Activated gamma-delta T cell treated with anti-CD3 and anti-CD28 coated beads, Interleukin-2, amount 50 U/mL, for 16 hours (primary cell): ENCODE results near the gene CFAP54.
"Not testable (repeated sequence)": the region's sequence is repeated elsewhere in the genome, so short reads cannot be mapped to it uniquely, and the experiment has no call there.

ENCODE experiments used
- DNase-seq: peaks from one replicate; pipeline ENCODE4 v3.0.0-alpha.2; 2020; ENCODE audit warnings: low read depth

Gene CFAP54

DNA sequence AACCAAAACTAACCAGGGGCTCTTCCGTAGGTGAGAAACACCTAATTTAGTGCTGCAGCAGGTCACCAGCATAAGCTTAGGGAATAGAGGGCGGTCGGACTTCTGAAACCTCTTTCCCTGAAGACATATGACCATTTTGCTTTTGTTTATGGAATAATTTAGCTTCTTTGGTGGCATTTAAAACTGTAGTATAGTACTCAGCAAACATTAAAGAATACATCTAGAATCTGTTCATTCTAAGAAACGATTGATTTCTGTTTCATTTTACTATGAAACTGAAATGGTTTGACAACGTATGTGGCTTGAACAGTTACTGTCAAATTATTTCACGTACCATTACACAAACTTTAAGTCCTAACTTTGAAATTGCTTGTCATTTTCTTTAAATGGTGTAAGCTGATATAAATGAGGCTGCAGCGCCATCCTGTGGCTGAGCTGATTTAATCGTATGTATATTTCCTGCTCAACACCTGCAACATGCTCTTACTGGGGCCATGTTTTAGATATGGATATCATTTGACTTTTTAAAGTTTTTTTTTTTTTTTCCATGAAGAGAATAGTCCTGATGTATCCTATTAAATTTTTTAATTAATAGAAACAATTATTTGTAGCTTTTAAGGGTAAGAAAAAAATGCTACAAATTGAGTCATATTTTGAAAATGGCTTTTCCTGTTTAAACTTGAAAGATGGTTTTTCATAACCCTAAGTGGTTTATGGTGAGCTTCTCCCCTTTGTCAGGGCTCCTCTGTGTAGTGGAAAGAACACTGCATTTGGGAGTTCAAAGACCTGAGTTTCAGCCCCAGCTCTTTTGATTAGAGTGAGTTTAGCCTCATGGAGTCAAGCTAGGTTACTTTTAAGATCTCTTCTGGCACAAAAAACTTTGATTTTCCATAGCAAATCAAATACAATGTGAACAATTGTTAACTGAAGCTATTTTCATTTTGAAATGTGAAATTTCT is 27.4 kb downstream of the CFAP54 start:
- peak; percentile 76 for DNase-seq

DNA sequence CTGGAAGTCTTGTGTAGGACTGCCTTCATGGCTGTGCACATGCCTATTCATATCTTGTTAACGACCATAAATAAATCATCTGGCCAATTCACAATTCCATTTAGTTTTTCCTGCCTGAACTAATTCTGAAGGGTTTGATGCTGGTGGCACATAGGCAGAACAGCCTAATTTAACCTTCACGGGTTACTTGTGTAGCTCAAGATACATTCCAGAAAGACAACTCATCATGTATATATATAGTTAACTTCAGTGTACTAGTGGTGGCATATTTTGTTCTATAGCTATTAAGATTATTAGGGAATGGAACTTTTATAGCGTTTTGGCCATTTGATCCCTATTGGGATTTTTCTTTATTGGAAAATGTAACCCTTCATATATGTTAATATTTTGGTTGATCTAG is 31.4 kb downstream of the CFAP54 start:
- DNase-seq, result no peak

DNA sequence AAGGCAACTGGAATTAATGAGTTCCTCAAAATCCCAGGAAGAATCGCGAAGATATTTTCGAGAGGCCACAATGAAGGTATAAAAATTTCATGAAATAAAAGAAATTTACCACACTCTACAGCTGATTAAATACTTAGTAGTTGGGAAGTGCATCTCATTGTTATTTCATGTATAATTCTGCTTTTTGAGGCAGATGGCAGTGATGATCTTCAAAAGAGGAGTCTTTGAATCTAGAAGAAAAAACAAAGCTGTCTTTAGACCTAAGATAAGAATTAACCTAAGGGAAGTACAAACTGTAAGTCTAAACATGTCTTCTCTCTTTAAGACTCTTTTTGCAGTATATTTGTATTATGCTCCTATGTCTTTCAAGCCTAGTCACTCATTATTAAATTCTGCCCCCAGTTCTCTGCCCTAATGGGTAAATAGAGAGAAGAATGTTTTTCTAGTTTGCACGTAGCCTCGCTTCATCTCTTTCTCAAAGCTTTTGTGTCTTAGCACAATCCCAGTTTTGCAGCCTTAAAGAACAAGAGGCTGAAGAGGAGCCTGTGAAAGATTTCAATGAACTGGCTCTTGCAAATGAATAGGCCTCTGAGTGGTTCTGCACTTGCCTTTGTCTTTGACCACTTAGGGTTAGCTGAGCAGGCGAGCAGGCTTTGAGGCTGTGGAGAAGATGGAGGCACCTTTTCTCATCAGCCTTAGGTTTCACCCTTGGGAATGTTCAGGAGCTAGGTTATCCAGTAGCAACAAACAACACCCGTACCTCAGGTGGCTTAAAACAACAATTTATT is 32.7 kb downstream of the CFAP54 start:
- no peak for DNase-seq

DNA sequence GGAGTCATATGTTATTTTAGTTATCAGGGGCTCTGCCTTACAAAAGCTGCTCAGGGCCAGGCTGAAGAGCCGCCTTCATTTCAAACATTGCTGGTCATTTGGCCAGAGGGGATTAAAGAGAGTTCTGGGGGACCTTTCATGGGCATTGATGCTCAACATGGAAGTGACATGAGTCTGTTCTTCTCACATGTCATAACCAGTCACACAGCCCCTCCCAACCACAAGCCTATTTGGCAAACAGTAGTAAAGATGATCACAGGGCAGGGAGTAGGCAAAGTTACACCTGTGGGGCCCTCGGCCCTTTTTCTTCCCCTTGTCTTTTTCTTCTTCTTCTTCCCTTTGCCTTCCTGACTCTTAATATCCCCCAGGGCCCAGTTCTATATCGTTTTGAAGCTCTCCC is 33.3 kb downstream of the CFAP54 start:
- no peak for DNase-seq

- no peak for DNase-seq
Observed at GRCh38 chr12:96526110-96526509, 36.7 kb downstream of the CFAP54 start.

- no peak for DNase-seq
Observed at GRCh38 chr12:96529912-96530311, 40.5 kb downstream of the CFAP54 start.

- DNase-seq, result no peak
Observed at GRCh38 chr12:96534339-96534738, 45.0 kb downstream of the CFAP54 start.

DNA sequence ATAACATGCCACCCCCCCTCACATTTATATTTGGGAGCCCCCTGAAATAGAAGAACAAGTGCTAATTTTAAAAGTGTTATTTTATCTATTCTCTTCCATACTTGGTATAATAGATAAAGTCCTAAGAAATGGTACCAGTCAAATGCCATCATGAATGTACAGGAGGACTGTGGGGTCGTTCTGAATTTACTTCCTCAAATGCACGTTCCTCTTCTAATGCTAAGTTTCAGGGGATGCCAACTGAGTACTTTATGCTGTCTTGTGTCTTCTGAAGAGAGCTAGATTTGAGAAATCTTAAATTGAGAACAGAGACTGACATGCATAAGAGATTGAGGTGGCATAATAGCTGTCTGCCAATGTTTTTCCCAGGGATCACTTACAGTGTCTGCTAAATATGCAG is 59.0 kb downstream of the CFAP54 start:
- no peak for DNase-seq

GRCh38 chr12:96549341-96549740 is 60.0 kb downstream of the CFAP54 start:
- DNase-seq, result no peak

DNA sequence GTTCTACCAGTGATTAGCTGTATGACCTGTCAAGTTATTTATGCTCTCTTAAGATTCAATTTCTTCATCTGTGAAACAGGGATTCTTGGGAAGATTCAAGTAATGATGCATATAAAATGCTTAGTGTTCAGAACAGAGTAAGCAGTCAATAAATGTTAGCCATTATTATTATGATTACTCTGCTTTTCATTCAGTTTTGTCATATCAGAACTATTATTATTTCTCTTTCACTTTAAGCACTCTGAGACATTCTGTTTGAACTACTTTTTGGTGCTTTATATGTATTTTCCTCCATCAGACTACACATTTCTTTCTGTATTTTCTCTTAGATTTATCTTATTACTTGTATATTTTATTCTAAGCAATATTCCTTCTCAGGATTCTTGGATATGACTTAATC is 81.2 kb downstream of the CFAP54 start:
- no peak for DNase-seq

GRCh38 chr12:96571101-96571862 is 81.9 kb downstream of the CFAP54 start:
- no peak for DNase-seq

DNA sequence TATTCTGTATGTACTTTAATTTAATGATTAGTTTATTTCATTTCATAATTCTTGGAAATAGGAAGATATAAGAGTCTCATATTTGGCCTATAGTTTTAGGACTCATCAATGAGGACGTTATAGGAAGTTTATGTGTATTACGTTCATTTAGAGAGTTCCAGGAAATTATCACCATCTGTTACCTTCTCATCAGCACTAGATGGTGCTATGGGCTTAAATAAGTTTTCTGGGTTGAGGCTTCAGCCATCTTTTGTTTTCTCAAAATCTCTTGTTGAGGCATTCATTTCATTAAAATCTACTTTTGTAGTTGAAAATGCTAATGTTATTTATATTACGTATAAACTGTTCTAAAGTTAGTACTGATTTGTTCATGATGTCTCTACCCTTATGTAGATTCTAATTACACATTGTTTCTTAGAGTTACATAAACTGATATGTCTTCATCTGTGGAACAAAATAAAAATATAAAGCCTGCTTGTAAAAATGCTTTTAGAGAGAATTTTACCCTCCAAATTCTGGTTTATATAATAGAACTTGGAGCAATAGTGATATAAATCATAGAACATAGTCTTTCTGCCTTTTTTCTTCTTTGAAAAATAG is 89.2 kb downstream of the CFAP54 start:
- DNase-seq, result no peak

- DNase-seq, result no peak
Observed at GRCh38 chr12:96585977-96586376, 96.6 kb downstream of the CFAP54 start.

- DNase-seq, result no peak
Observed at GRCh38 chr12:96587691-96588090, 98.3 kb downstream of the CFAP54 start.

DNA sequence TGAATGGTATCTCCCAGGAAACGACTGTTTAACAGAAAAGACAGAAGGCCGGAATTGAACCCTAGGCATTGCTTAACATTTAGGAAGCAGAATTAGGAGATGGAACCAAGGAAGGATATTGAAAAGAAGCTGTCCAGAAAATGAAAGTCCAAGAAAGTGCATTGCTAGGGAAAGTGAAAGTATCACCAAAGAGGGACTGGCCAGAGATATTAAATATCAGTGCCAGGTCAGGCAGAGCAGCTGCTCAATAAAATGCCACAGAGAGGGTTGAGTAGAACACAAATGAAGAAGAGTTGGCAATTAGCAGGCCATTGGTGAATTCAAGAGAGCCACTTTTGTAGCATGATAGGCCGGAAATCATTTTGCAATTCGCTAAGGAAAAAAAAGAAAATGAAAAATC is 101.6 kb downstream of the CFAP54 start:
- no peak for DNase-seq

- not testable (repeated sequence) for DNase-seq
Observed at GRCh38 chr12:96604374-96604773, 115.0 kb downstream of the CFAP54 start.

DNA sequence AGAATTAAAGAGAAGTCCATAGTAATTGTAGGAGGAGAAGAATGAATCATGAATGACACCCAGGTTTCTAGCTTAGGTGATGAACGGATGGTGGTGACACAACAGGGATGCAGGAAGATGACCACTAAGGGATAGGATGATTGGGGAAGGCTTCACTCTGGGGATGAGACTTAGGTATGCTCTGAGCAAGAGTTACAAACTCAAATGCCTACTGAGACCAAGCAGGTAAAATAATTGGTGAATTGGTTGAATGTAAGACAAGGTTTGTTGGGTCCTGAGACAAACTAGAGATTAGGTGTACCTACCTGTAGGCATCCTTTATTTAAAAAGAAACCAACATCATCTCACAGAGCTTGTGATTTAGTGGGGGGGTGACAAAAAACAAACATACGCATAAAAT is 116.3 kb downstream of the CFAP54 start:
- no peak for DNase-seq

DNA sequence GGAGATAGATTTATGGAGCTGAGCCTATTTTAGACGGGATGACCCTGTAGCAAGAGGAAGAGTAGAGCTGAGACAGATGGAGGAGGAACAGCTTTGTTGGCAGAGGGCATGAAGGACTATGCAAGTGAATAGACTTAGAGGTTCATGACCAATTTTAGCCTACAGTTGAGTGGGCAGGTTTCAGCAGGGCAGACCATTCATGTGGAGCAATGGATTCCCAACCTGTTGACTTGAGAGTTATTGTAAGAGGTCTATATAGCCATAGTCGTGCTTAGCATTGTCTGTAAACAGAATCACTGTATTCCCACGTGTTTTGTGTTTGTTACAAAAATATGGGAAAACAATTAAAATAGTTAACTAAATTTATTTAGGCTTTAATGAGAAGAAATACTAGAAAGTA is 116.8 kb downstream of the CFAP54 start:
- DNase-seq, result no peak

- no peak for DNase-seq
Observed at GRCh38 chr12:96606644-96607043, 117.3 kb downstream of the CFAP54 start.

GRCh38 chr12:96617178-96617577 is 127.8 kb downstream of the CFAP54 start:
- DNase-seq, result no peak

GRCh38 chr12:96623155-96623554 is 133.8 kb downstream of the CFAP54 start:
- no peak for DNase-seq

- DNase-seq, result no peak
Observed at GRCh38 chr12:96623656-96624217, 134.4 kb downstream of the CFAP54 start.
